ENCODE data around the gene SLC48A1.

Gene SLC48A1

DNA sequence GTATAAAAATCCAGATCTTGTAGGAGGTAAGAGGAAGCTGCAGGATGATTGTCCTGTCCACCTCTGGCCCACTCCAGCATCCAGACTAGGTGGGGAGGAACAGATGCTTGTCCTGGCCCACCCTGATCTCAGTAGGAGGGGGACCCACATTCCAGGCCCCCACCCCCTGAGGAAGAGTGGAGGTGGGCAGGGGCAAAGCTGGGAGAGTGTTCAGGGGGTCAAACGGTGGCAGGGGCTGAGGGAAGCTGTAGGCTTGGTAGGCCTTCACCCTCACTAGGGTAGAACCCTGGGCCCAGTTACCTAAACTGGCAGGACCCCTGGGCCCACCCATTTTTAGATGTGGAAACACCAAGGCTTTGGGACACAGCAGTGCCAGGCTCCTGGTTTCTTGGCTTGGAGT is 4.1 kb downstream of the SLC48A1 start:
- no peak for DNase-seq (ENCODE audit: low spot score)

GRCh38 chr12:47777741-47778558 is 4.9 kb downstream of the SLC48A1 start:
- no peak for DNase-seq (ENCODE audit: low spot score)

DNA sequence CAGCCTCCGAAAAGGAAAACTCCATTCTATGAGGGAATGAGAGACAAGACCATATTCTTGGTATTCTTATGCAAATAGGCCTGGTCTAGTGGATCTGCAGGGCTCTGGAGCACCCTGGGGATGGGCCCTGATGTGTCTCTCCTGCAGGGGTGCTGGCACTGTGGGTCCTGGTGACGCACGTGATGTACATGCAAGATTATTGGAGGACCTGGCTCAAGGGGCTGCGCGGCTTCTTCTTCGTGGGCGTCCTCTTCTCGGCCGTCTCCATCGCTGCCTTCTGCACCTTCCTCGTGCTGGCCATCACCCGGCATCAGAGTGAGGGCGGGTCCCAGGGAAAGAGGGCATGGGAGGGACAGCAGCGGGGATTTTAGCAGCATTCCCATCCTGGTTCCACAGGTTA is 5.8 kb downstream of the SLC48A1 start:
- DNase-seq (ENCODE audit: low spot score) = no peak

DNA sequence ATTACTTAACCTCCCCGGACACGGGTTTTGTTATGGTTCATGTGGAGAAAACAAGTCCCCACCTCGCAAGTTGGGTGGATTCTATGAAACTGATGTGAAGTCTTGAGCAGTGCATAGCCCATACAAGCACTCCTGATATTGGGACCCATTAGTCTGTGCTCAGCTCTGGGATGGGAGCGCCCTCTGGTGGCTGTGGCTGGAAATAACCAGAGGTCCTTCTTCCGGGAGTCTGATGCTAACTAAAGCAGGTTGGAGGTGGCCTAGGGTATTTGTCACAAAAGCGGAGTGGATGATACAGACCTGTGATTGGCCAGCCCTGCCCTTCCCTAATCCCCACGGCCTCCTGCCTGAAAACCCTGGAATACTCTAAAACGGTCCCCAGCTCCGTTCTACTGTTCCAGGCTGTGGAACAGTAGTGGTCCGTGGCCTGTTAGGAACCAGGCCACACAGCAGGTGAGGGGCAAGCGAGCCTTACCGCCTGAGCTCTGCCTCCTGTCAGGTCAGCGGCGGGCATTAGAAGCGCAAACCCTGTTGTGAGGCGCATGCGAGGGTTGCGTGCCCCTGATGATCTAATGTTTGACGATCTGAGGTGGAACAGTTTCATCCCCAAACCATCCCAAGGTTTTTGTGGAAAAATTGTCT is 6.4 kb downstream of the SLC48A1 start:
- DNase-seq (ENCODE audit: low spot score) = peak; percentile 86

- DNase-seq (ENCODE audit: low spot score) = no peak
Measured at GRCh38 chr12:47779943-47780504, 7.0 kb downstream of the SLC48A1 start.

DNA sequence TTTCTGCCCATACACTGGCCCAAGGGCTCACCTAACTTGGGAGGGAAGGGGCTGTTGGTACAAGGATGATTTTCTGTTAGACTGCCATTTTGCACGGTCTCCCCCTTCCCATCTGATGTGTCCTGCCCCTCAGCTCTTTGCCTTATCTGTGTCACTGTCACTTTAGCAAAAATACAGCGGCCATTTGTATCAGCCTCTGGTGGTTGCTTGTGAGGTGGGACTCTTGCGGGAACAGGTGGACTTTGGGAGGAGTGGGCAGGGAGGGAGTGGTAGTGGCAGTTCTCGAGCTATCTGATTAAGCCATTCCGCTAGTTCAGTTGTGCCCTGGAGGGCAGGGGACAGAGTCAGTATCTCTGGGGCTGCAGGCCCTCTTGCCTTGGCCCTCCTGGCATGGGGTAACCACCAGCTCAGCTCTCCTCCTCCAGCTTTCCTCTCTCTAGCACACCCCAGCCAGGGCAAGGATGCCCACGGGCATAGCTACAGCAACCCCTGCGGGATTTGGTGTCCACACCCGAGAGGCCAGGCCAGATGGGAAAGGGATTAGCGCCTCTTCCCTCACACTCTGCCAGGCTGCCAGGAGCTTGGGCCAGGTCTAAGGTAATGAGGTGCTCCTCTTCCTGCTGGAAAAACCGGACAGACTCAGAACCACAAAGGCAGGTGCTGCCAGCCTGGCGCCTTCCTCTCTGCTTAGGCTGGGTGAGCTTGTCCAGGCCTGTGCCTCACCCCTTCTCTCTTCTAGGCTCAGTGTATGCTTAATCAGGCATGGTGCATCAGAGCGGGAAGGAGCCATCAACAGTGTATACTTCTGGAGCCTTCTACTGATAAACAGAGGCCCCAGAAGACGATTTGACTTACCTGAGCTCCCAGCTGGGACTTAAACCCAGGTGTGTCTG is 8.7 kb downstream of the SLC48A1 start:
- DNase-seq (ENCODE audit: low spot score) = no peak

- DNase-seq (ENCODE audit: low spot score) = no peak
Measured at GRCh38 chr12:47782372-47782770, 9.3 kb downstream of the SLC48A1 start.

DNA sequence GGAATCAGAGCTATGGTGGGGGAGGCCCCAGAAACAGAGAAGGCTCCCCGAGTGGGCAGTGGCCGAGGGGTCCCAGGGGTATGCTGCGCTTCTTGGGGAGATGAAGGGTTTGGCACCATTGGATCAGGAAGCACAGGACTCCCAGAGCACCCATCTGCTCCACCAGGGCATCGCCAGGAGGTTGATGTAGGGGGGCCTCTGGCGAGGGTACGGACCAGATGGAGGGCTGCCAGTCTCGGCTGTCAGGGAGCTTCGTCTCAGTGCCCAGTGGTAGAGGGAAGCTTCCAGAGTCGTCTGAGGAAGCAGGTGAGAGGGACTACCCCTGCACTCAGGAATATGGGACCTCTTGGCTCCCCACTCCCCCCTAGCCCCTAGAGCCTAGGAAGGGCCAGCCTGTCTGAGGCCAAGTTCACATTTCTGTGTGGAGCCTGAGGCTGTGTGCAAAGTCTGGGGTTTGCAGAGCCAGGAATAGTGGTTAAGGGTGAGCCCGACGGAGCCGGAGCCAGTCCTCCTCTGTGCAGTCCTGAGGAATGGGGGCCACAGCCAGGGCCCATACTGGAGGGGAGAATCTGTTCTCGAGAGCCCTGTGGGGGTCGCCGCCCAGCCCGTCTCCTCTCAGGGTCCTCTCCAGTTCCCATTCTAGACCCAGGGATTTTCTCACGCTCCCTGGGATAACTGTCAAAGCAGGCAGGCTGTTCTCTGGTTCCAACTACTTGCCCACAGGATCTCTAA is 10.2 kb downstream of the SLC48A1 start:
- DNase-seq (ENCODE audit: low spot score) = no peak

- no peak for DNase-seq (ENCODE audit: low spot score)
Measured at GRCh38 chr12:47783821-47784819, 11.1 kb downstream of the SLC48A1 start.

- no peak for DNase-seq (ENCODE audit: low spot score)
Measured at GRCh38 chr12:47785036-47785886, 12.2 kb downstream of the SLC48A1 start.

DNA sequence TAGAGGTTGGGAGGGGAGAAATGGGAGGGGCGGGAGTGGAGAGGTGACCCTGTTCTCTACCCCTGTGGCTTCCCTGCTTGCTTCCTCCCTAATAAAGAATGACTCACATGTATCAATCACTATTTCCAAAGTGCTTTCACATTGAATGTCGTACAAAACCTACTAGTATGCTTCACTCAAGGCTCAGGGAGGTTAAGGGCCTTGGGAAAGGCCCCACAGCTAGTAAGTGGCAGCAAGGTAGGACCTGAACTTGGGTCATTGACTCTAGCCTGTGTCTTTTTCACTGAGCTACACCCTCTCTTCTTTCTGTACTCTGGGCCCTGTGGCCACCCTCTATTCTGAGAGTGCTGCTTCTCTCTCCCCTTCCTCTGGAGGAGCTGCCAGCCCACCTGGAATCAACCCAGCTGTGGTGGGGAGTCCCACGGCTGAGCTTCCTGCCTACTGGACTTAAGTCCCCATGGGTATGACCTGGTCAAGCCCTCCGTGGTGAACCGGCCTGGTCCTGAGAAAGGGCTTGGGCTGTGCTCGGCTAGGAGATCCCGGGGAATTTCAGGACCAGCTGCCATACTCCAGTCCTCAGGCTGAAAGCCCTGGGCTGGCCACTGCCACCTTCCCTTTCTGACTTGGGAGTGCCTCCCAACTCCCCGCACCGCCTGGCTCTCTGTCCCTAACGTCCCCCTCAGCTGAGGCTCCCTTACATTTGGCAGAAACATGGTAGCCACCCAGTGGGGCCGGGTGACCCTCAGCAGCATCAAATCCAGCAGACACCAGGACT is 13.0 kb downstream of the SLC48A1 start:
- no peak for DNase-seq (ENCODE audit: low spot score)

- DNase-seq (ENCODE audit: low spot score) = no peak
Measured at GRCh38 chr12:47786662-47787280, 13.7 kb downstream of the SLC48A1 start.

- DNase-seq (ENCODE audit: low spot score) = no peak
Measured at GRCh38 chr12:47787596-47788319, 14.7 kb downstream of the SLC48A1 start.

DNA sequence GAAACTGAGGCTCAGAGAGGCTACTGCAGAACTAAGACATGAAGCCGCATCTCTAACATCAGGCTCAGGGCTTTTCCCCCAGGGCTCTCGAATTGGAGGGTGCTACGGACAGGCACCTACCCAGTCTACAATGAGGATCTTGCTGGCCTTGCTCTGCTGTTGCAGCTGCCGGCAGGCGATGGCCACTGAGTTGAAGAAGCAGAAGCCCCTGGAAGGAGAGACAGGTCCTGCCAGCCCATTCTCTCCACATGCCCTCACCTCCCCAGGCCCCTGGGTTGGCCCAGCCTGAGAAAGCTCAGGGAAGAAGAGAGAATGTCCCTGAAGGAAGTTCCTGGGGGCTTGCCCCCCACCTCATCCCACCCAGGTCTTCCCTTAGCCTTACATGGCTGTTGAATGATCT is 16.1 kb downstream of the SLC48A1 start:
- DNase-seq (ENCODE audit: low spot score) = no peak

DNA sequence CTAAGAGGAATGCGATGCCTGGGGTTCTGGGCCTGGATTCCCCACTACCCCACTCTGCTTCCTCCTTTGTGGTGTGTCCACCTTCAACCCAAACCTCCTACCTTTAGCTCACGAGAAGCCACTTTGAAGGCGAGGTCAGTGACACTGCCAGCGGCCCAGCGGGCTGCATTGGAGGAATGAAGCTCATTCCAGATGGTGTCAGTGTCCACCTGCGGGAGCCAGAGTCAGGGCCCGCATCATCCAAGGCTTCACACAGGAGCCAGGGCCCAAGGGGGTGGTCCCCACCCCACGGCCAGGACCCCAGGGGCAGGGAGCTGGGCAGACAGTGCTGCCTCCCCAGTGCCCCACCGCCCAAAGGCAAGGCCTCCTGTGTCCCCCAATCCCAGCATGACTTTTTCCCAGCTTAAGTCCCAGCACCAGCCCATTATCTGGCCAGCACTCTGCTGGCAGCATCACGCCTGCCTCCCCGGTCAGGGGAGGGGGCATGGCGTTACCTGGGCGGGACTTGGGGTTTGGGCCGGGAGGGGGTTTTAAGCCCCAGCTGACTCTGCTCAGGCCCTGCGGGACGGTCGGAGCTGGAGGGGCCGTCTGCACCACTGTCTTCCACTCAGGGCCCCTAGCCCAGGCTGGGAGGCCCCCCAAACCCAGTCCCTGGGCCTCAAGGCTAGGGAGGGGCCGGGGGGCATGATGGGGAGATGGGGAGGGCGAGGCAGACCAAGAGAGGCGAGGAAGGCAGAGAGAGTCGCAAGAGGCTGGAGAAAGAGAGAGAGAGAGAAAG is 16.9 kb downstream of the SLC48A1 start:
- DNase-seq (ENCODE audit: low spot score) = no peak

DNA sequence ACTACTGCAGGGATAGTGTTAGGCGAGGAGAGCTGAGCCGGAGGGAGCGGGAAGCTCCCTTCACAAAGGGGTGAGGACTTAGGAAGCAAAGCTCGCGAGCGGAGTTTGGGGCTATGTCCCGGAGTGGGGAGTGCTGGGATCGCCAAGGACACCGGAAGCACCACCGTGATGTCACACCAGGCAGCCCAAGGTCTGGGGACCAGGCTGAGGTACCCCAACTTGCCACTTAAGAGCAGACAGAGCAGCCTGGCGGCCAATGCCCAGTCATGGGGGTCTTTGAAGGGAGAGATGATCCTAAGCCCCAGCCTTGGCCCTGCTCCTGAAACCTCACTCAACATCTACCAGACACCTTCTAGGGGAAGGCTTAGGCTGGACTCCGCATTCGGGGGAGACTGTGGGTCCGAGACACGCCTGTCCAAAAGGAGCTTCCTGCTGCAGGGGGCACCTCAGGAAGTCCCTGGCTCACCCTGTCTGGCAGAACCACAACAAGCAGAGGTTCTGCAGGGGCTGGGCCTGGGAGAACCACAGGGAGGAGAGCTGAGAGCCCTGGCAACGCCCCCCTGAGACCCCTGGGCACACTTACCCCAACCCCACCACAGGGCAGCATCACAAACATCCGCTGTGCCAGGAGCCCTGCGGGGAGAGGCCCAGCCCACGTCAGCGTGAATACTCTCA is 17.8 kb downstream of the SLC48A1 start:
- DNase-seq (ENCODE audit: low spot score) = no peak
